ENCODE results near the gene TMEM229B.

Gene TMEM229B

DNA sequence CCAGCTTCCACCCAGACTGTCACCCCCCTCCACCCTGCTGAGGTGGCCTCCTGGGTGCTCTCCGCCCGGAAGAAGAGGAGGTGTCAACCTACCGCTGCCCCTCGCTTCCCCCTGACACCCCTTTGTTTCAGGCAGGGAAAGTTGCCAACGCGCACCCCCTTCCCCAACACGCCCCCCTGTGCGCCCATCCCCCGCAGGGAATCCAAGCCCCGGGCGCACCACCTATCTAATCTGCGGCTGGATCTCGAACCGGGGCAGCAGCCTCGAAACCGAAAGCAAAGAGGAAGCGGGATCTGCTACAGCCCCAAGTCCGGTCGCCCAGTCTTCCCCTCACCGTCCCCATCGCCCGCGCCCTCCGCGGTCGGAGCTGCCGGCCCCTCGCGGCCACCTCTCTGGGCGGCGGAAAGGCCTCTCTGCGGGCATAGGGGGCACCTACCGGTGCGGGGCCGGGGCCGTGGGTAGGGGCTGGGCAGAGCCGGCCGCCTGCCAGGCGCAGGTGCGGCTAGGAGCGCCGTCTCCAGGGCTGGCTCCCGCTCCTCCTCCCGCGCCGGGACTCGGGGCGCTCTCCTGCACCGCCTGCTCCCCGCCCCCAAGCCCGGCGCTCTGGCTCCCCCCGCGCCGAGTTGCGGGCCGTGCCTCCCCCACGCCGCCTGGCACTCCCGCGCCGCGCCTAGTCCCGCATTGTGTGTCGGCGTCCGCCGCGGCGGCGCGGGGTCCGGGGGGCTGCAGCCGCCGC lies 26.3 kb upstream of the TMEM229B start:
- DNase-seq = no peak

DNA sequence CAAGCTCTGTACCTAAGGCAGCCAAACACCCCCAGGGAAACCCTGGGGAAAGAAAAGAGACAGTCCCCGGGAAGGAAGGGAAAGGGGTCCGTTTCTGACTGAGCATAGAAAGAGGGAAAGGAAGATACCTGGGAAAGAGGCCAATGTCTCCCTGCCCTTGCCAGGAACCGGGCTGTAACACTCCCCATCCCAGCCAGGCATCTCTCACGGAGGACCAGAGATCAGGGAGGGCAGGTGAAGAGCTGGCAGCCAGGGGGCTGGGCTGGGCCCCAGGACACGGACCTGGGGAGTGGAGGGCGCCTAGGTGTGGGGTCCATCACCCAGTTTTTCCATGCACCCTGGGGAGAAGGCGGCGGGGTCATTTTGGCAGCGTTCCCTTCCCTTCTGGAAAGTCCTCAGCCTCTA lies 25.7 kb upstream of the TMEM229B start:
- no peak for DNase-seq

GRCh38 chr14:67513631-67514108 lies 25.1 kb upstream of the TMEM229B start:
- DNase-seq = no peak

GRCh38 chr14:67512463-67513310 lies 24.2 kb upstream of the TMEM229B start:
- no peak for DNase-seq

- DNase-seq = no peak
Observed at GRCh38 chr14:67510836-67511235, 22.3 kb upstream of the TMEM229B start.

DNA sequence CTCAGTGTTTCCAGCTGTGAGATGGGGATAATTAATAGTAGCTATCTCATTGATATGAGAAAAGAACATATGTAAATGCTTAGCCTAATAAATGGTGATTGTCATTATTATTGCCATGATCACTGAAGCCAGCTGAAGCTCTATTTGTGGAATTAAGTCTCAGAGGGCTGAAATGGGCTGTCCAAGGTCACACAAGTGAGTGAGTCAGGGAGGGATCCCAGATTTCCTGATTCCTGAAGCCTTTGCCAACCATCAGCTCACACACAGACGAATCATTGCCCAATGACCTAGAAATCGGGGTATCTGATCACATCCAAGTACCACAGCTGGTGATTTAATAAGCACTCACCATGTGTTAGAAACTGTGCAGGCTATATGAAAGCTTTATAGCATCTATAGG lies 21.6 kb upstream of the TMEM229B start:
- no peak for DNase-seq

GRCh38 chr14:67508956-67509355 lies 20.4 kb upstream of the TMEM229B start:
- no peak for DNase-seq

GRCh38 chr14:67505254-67505653 lies 16.7 kb upstream of the TMEM229B start:
- no peak for DNase-seq

DNA sequence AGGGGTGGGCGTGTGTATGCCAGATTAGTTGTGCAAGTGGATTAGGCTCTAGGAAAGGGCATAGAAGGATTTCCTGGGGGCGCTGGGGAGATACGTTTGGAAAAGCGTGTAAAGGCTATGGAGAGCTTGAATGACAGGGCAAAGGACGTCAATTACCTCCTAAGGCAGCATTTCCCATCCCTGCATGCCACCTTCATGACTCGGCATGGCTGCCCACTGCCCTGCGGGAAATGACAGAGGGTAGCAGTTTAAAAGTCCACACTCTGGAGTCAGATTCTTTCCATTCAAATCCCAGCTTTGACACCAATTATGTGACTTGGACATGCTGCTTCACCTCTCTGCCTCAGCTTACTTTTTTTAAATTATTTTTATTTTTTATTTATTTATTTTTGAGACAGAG lies 14.8 kb upstream of the TMEM229B start:
- no peak for DNase-seq

- no peak for DNase-seq
Observed at GRCh38 chr14:67502867-67503266, 14.3 kb upstream of the TMEM229B start.

DNA sequence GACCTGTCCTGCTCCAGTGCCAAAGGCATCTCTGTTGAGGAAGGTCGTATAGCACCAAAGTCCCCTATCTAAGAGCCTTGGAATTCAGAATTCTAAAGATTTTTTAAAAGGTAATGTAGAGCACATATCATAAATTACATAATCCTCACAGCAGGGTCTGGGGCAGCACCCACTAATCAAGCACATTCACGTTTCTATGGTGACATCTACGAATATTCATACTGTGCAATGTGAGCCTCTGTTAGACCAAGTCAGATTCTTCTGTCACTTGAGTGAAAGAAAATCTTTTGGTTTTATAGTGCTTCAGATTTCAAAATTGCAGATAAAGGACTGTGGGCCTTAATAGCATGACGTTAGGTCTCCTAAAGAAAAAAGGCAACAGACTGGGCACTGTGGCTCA lies 13.1 kb upstream of the TMEM229B start:
- DNase-seq = no peak

- DNase-seq = no peak
Observed at GRCh38 chr14:67500981-67501380, 12.5 kb upstream of the TMEM229B start.

- no peak for DNase-seq
Observed at GRCh38 chr14:67497716-67498115, 9.2 kb upstream of the TMEM229B start.

DNA sequence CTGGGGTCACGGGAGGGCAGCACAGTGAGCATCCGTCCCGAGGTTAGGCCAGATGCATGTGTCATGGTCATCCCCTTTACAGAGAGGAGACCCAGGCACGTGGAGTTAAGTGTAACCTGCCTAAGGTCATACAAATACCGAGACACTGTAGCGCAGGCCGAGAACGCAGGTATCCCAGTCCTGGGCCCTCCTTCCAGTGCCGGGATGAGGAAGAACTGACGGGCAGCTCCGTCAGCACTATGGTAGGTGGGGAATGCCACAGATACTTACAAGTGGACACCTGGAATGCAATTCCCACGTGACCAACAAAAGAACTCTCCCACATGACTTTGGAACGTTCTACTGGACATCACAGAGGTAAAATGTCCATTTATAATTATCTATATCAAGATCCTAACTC lies 8.7 kb upstream of the TMEM229B start:
- DNase-seq = no peak

- DNase-seq = no peak
Observed at GRCh38 chr14:67495827-67496226, 7.3 kb upstream of the TMEM229B start.

GRCh38 chr14:67493092-67493717 lies 4.7 kb upstream of the TMEM229B start:
- no peak for DNase-seq

GRCh38 chr14:67492538-67492937 lies 4.0 kb upstream of the TMEM229B start:
- DNase-seq = no peak

DNA sequence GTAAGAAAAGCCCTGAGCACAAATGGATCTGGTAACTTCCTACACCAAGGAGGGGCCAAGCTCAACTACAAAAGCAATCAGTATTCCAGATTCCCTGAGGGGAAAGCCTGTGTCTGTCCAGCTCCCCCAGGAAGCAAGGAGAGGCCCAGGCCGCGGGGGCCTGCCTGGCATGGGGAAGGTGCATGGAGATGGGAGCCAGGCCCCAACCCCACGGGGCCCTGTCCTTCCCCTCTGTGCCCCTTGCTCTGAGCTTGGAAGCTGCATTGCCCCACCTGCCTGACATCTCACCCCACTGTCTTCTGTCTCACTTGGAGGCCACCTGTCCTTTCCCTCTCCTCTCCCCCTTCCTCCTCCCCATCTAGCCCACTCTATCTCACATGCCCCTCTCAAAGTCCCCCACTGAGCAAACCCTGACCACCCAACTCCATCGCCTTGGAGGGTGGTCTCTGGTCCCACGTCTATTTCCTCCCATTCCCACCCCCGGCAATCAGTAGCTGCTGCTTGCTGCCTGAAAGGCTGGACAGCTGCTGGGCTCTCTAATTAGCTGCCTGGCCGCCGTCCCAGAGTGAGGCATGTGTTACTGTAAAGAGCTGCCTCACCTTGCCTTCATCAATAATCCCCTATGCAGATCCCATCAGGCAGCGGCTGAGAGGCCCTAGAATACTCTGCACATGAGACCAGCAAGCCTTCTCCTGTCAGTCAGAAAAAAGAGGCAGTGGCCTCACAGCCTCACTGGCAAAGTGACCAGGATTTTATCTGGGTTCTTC lies 3.4 kb upstream of the TMEM229B start:
- no peak for DNase-seq

GRCh38 chr14:67491285-67491684 lies 2.8 kb upstream of the TMEM229B start:
- no peak for DNase-seq

DNA sequence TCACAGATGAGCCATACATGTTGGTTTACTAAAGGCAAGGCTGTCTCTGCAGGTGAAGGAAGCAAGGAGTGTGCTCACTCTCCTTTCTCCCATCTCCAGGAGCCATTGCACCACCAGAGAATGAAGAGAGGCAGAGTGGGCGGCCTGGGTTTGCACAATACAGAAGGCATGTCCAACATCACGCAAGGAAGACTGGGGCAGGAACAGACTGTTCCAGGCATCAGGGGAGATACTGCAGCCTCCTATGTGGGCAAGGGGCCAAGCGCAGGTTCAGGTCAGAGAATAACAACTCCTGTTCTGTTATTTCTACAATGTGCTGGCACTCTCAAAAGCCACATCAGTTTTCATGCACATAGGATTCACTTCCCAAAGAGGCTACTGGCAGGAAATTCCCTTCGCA lies 1.7 kb upstream of the TMEM229B start:
- DNase-seq = no peak

DNA sequence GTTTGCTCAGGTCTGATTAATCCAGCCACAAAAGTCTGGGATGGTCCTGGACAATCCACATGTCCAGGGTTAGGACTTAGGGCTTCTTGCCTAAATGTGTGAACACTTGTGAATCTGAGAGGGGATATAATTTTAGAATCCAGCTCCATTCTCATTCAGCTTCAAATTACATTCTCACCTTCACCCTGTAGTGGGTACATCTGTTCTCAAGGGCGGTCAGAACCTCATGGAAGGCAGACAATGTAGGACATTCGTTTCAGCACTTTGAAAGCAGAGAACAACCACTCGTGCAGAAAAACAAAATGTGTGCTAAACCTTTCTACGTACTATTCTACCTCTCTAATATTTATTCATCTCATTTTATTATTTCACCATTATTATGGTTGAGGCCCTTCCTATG lies 1.2 kb downstream of the TMEM229B start:
- no peak for DNase-seq

DNA sequence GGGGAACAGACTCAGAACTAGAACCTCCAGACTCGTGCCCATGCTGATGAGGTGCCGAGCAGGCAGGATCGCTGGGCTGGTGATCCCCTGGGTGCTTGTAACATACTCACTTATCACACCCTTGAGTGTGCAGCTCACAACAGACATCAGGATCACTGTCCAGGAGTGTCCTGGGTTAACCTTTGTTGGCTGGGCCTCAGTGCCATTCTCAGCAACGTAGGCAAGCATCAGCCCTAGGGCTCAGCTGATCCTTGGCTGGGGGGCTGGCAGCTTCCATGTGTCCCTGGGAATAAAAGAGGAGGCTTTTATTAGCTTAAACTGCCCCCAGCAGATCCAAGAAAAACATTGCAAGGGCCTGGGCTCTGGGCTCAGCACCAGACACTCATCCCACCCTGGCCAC lies 1.6 kb downstream of the TMEM229B start:
- no peak for DNase-seq

DNA sequence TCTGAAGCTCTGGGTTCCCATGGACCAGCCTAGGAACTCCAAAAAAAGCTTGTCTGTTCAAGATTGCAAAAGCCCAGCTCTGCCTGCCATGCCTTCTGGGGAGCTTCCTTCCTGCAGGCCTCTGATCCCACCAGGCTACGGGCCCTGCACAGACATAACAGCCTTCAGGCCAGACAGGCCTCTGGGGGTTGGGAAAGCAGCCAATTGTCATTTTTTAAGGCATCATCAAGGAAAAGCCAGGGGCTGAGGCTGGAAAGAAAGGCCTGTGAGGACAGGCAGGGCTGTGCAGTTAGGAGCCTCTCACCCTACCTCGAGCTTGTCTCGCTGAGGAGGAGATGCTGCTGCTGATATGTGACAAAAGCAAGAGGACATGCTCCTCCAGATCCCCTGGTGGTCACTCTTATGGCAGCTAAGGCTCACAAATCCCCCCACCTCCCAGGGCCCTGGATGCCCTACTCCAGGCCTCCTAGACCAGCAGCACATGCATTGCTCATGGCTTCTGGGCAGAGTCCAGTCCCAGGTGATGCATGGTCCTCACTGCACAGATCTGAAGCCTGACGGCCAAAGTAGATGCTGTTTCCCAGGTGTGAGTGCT lies 2.9 kb downstream of the TMEM229B start:
- no peak for DNase-seq
